ELF-1 (cell line): ENCODE data around the gene PHACTR1.
"Not testable (repeated sequence)": the region's sequence is repeated elsewhere in the genome, so short reads cannot be mapped to it uniquely, and the experiment has no call there.

Source experiments
- DNase-seq: peaks from one replicate; pipeline ENCODE4 v3.0.0-alpha.2; 2016; ENCODE audit warnings: low read depth, low spot score

The PHACTR1 gene

GRCh38 chr6:12716298-12716916 lies at the start of gene PHACTR1:
PHACTR1 (plus strand) TSS chr6:12716767.
- DNase-seq: no peak

GRCh38 chr6:12666886-12667285 lies 49.7 kb upstream of the PHACTR1 start:
- DNase-seq: no peak

DNA sequence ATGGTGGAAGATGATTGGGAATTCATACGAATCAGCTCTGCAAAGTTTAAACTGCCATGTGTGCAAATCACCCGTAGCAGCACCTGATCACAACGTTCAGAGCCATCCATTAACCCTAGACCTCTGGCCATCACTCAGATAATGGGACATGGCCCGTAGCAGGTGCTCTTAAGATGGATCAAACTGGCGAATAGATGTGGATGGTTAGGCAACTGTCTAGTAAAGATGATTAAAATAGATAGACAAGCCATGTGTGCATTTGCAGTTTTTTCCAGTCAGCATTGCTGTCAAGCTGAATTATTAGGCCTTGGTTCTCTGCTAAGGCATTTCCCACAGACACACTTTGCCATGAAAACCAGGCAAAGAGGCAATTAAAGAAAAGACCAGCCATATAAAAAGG lies 40.6 kb upstream of the PHACTR1 start:
- no peak for DNase-seq

GRCh38 chr6:12679341-12679740 lies 37.2 kb upstream of the PHACTR1 start:
- no peak for DNase-seq

- no peak for DNase-seq
Measured at GRCh38 chr6:12693122-12693521, 23.4 kb upstream of the PHACTR1 start.

GRCh38 chr6:12698298-12698697 lies 18.3 kb upstream of the PHACTR1 start:
- DNase-seq: no peak

DNA sequence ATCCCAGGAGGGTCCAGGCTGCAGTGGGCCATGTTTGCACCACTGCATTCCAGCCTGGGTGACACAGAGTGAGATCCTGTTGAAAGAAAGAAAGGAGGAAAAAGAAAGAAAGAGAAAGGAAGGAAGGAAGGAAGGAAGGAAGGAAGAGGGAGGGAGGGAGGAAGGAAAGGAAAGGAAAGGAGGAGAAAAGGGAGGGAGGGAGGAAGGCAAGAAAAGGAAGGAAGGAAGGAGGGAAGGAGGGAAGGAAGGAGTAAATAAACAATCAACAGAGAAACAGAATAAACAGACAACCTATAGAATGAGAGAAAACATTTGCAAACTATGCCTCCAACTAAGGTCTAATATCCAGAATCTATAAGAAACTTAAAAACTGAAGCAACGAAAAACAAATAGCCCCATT lies 11.6 kb upstream of the PHACTR1 start:
- no peak for DNase-seq

DNA sequence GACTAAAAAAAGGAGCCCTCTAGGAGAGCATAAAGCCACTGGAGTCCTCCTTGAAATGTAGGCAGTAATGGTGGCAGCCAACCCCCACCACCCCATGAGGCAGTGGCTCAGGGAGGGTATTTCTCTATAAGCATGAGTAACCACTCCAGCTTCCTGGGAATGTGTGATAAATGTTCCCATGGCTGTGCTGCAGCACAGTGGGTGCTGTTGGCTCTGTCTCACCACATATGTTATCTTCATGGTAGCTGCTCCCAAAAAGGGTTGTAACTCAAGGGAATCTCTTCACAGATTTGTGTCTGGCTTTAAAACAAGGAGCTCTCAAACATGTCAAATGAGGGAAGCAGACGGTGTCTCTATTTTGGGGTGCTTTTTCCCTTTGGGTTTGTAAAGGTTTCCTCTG lies 7.5 kb upstream of the PHACTR1 start:
- DNase-seq: peak; percentile 7

DNA sequence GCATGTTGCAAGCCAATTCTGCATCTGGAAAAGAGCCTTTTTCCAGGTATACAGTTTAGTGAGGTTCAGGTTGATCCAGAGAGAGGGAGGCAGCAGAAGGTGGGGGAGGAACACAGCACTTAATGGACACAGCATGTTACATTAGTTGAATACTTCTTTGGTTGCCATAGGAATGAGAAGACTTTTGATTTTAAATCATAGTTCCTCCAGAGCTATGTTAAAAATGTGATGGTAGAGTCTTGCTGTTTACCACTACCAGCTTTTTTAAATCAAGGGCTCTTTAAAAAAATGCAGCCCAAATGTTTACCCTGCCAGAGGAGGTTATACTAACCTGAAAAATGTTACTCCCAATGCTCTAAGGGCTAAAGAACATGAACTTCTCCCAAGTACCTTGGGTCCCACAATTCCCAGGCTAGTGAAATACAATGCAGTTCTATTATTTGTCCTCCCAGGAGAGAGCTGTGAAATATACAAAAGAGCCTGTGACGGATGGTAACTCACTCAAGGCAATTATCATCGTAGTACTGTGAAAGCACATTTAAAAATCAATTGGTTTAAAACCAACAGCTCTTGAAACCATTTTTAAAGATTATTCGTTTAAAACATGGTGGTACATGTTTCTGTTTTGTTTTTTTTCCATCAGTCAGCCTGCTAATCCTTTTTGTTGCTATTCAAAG lies 6.9 kb upstream of the PHACTR1 start:
- DNase-seq: no peak

DNA sequence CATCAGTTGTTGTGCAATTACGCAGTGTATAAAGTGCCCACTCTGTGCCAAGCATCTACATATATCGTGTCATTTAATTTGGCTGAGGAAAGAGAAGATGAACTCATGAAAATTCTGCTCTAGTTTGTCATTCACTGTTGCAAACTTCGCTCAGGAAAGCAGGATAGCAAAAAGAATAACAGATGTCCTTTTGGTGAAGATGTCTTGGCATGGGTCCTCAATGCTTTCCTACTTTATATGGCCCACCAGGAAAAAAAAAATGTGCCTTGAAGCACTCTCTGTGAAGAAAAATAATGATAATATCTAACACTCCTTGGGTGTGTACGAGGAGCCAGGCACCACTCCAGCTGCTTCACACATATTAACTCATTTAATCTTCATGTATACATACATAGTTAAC lies 5.6 kb upstream of the PHACTR1 start:
- DNase-seq: no peak

GRCh38 chr6:12714022-12714421 lies 2.5 kb upstream of the PHACTR1 start:
- DNase-seq: no peak

DNA sequence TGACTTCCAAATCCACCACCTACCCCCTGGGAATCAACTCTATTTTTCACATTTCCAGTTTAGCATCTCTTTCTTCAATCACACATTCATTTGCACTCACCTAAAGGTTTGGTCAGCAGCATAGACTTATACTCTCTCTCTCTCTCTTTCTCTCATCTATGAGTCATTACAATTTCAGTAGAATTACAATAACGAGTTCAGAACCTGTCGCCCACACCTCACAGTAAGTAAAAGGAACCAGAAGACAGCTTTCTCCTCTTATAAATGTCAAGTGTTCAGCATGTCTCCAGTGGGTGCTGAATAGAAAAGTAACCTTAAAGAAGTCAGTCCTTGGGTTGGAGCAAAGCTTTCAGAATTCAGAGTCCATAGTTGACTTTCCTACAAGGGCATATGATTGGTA lies 1.1 kb upstream of the PHACTR1 start:
- DNase-seq: no peak

GRCh38 chr6:12717356-12717755 lies 789 bp downstream of the PHACTR1 start:
- DNase-seq: no peak

DNA sequence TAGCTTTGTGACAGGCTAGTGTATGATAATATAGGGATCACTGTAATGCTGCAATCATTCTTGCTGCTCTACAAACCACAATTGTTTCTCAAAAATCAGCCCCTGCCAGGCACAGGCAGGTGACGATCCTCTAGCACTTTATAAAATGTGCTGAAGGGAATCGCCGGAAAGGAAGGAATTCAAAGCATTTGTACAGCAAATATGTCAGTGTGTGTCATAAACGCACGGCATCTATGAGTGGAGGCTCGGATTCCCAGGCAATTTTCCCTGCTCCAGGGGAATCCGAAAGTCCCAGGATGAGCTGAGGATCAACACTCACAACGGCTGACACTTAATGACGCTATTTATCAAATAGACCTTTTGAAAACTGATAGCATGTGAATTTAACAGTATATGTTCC lies 1.4 kb downstream of the PHACTR1 start:
- DNase-seq: no peak

DNA sequence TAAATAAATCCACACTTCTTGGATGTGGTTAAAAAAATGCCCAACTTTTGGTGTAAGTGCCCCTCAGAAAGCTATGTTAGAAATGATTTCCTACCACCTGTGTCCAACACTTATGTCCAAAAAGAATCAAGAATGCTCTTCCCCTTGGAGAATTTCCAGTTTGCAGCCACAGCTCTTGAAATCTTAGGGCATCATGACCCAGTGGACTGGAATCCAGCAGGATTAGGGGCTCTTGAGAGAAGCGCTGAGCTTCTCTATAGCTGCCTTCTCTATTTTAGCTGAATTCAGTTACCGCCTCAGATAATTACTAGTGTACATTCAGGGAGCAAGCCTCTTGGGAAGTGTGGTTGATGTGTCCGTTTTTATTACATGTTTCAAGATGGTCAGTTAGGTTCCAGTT lies 2.5 kb downstream of the PHACTR1 start:
- DNase-seq: no peak

GRCh38 chr6:12720310-12720709 lies 3.7 kb downstream of the PHACTR1 start:
- DNase-seq: no peak

DNA sequence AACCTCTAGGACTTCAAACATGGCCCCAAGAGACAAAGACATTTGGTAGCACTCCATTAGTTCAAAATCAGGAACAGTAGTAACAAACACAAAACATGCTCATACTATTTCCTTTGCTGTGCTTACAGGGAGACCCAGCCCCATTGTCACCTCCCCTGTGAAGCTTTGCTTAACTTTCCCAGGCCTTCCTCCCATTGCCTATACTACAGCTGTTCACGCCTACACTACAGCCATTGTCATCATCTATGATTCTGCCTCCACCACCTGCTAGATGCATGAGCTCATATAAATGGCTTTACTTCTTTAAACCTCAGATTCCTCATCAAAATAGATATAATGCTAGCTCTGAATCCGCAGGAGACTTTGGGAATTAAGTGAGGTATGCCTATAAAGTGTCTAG lies 8.7 kb downstream of the PHACTR1 start:
- no peak for DNase-seq

GRCh38 chr6:12729467-12729866 lies 12.9 kb downstream of the PHACTR1 start:
- peak; percentile 7 for DNase-seq

- not testable (repeated sequence) for DNase-seq
Measured at GRCh38 chr6:12730809-12731208, 14.2 kb downstream of the PHACTR1 start.

- no peak for DNase-seq
Measured at GRCh38 chr6:12733876-12734275, 17.3 kb downstream of the PHACTR1 start.

DNA sequence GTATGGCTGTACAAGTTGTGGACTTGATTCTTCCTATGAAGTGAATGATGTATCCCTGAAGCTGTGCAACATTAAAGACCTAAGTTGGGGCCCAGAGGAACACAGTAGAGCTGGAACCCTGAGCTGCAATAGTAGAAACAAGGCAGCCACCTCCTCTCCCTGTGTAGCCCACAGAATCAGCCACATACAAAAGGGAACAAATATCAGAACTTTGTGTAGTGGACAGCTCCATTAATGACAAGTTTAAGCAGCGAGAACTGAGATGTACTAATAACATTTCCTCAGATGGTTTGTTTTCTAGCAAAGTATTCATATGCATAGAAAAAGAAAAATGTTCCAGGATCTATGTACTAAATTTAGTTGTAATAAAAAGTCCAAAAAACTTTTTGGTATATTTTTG lies 19.2 kb downstream of the PHACTR1 start:
- no peak for DNase-seq

GRCh38 chr6:12748411-12748810 lies 31.8 kb downstream of the PHACTR1 start:
- DNase-seq: no peak

DNA sequence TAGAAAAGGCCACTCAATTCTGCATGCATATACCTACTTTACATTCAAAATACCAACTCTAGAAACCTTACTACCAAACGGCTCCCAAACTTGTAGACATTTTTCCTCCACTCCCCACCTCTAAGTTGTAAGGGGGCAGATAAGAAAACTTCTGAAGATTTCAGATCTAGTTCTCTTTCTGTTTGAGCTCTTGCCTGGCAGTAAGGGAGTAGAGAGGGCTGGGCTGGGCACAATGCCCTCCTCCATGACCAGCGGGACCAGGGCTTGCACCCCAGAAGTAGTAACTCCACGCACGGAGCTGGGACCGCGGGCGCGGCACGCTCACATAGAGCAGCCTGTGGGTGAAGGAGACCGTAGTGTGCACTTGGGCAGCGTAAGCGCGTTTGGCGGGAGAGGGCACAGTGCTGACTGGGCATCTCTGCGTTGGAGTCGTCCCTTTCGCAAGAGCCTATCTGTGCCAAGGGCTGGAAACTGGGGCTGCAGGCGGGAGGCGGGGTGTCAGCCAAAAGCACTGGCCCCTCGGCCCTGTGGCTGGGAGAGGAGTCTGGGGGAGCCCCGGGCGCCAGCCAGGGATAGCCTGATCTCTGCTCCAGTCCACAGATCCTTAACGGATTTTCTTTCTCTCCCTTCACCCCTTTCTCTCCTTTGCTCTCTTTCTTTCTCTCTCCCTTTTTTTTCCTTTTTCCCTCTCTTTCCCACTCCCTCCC lies 32.4 kb downstream of the PHACTR1 start:
- DNase-seq: peak; percentile 38
